Panc1 (cell line): Measurements from ENCODE around the gene LY6G6D.

ENCODE experiments used
- POLR2AphosphoS5 ChIP-seq: IDR thresholded peaks from 2 replicates; pipeline ENCODE4 v1.6.1; 2012; ENCODE audit warnings: mild to moderate bottlenecking, low read depth, low read length, moderate library complexity
- SIN3A ChIP-seq: IDR thresholded peaks from 2 replicates; pipeline ENCODE4 v1.6.1; 2012; ENCODE audit warnings: low read depth, mild to moderate bottlenecking, low read length, moderate library complexity, borderline replicate concordance; ENCODE audit not compliant: insufficient read depth
- TF ChIP-seq, protein P1 (sequence below): fragments of 450-650 bp; IDR thresholded peaks from 2 replicates; pipeline ENCODE4 v1.5.1; 2017; ENCODE audit warnings: mild to moderate bottlenecking

DNA sequence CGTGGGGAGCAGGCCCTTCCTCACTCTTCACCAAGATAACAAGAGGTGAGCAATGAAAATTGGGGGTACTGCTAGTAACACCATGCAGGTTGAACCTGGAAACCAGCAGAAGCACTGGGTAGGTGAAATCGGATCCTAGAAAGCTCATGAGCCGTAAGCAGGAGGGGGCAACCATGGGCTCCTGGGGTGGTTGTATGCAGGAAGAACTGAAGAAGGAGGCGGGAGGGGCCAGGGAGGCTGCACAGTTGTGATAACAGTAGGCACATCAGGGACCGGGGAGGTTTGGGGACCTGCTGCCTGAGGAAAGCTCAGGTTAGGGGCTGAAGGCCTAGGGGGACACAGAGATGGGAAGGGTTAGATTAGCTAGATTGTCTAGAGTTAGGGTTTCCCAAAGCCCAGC lies 28.7 kb upstream of the LY6G6D start:
- TF ChIP-seq, protein P1, sequence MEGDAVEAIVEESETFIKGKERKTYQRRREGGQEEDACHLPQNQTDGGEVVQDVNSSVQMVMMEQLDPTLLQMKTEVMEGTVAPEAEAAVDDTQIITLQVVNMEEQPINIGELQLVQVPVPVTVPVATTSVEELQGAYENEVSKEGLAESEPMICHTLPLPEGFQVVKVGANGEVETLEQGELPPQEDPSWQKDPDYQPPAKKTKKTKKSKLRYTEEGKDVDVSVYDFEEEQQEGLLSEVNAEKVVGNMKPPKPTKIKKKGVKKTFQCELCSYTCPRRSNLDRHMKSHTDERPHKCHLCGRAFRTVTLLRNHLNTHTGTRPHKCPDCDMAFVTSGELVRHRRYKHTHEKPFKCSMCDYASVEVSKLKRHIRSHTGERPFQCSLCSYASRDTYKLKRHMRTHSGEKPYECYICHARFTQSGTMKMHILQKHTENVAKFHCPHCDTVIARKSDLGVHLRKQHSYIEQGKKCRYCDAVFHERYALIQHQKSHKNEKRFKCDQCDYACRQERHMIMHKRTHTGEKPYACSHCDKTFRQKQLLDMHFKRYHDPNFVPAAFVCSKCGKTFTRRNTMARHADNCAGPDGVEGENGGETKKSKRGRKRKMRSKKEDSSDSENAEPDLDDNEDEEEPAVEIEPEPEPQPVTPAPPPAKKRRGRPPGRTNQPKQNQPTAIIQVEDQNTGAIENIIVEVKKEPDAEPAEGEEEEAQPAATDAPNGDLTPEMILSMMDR = no peak
- TF ChIP-seq POLR2AphosphoS5 (no peak), SIN3A (no peak)
